GM18873 (cell line): Measurements from ENCODE around the gene PLAC8.
"Not testable (repeated sequence)": the region's sequence is repeated elsewhere in the genome, so short reads cannot be mapped to it uniquely, and the experiment has no call there.

ENCODE experiments used
- ATAC-seq: cut with Tn5 transposase; IDR thresholded peaks from one replicate; pipeline ENCODE4 v1.9.1; 2021; ENCODE audit warnings: mild to moderate bottlenecking, moderate library complexity, moderate number of reproducible peaks; ENCODE audit not compliant: unreplicated experiment, low FRiP score

PLAC8 gene

GRCh38 chr4:83114576-83114975 is at the start of gene PLAC8:
Gene PLAC8, minus strand, starts transcription at chr4:83114729. Its CDS starts 6,808 bp downstream, at chr4:83107921.
- peak; percentile 46 for ATAC-seq

GRCh38 chr4:83153417-83153816 is 38.9 kb upstream of the PLAC8 start:
- ATAC-seq = no peak

- ATAC-seq = no peak
Measured at GRCh38 chr4:83152746-83153145, 38.2 kb upstream of the PLAC8 start.

GRCh38 chr4:83151651-83152050 is 37.1 kb upstream of the PLAC8 start:
- no peak for ATAC-seq

GRCh38 chr4:83150653-83151330 is 36.3 kb upstream of the PLAC8 start:
- ATAC-seq = no peak

GRCh38 chr4:83149865-83150652 is 35.5 kb upstream of the PLAC8 start:
- no peak for ATAC-seq

GRCh38 chr4:83146841-83147240 is 32.3 kb upstream of the PLAC8 start:
- ATAC-seq = no peak

GRCh38 chr4:83145776-83146175 is 31.2 kb upstream of the PLAC8 start:
- not testable (repeated sequence) for ATAC-seq

GRCh38 chr4:83139514-83140156 is 25.1 kb upstream of the PLAC8 start:
- no peak for ATAC-seq

- ATAC-seq = no peak
Measured at GRCh38 chr4:83138946-83139345, 24.4 kb upstream of the PLAC8 start.

GRCh38 chr4:83132065-83132464 is 17.5 kb upstream of the PLAC8 start:
- ATAC-seq = no peak

- no peak for ATAC-seq
Measured at GRCh38 chr4:83129264-83129663, 14.7 kb upstream of the PLAC8 start.

GRCh38 chr4:83128240-83128929 is 13.9 kb upstream of the PLAC8 start:
- no peak for ATAC-seq

- no peak for ATAC-seq
Measured at GRCh38 chr4:83125738-83126141, 11.2 kb upstream of the PLAC8 start.

GRCh38 chr4:83124111-83124780 is 9.7 kb upstream of the PLAC8 start:
- ATAC-seq = no peak

- ATAC-seq = no peak
Measured at GRCh38 chr4:83121246-83121645, 6.7 kb upstream of the PLAC8 start.

GRCh38 chr4:83118869-83119268 is 4.3 kb upstream of the PLAC8 start:
- no peak for ATAC-seq

- no peak for ATAC-seq
Measured at GRCh38 chr4:83115656-83116285, 1.2 kb upstream of the PLAC8 start.

GRCh38 chr4:83115000-83115399 is 471 bp upstream of the PLAC8 start:
- no peak for ATAC-seq

GRCh38 chr4:83113429-83113786 is 1.1 kb downstream of the PLAC8 start:
- ATAC-seq = no peak
